ENCODE results near the gene IKZF3.
"Not testable (repeated sequence)": the region's sequence is repeated elsewhere in the genome, so short reads cannot be mapped to it uniquely, and the experiment has no call there.

The IKZF3 gene

GRCh38 chr17:39872751-39873150, 8.6 kb upstream of the IKZF3 start:
- Histone ChIP-seq H3K9me3 (ENCODE audit: control insufficient read depth, low read depth, low read length) (no peaks in the 10 kb centered on the region), H3K36me3 (ENCODE audit: control insufficient read depth, low read depth, low read length) (no peaks in the 10 kb centered on the region), H3K27me3 (ENCODE audit: control insufficient read depth, insufficient read depth, low read length) (no peaks in the 10 kb centered on the region), H3K27ac (ENCODE audit: low read length) (no peak overlapping the region), H3K4me1 (ENCODE audit: control insufficient read depth, low read depth, low read length) (no peaks in the 10 kb centered on the region), H3K9ac (ENCODE audit: low read length) (no peak overlapping the region), H3K4me3 (ENCODE audit: low read length) (no peak overlapping the region)

- no peak overlapping the region for H3K4me3 ChIP-seq (ENCODE audit: low read length)
- H3K4me1 ChIP-seq (ENCODE audit: control insufficient read depth, low read depth, low read length), result no peaks in the 10 kb centered on the region
- H3K27me3 ChIP-seq (ENCODE audit: control insufficient read depth, insufficient read depth, low read length), result peaks cover 9% of the 10 kb centered on the region
Observed at GRCh38 chr17:39871801-39872200, 7.7 kb upstream of the IKZF3 start.

GRCh38 chr17:39870776-39871175, 6.7 kb upstream of the IKZF3 start:
- Histone ChIP-seq H3K4me1 (ENCODE audit: control insufficient read depth, low read depth, low read length) (no peaks in the 10 kb centered on the region), H3K27me3 (ENCODE audit: control insufficient read depth, insufficient read depth, low read length) (peaks cover 20% of the 10 kb centered on the region), H3K36me3 (ENCODE audit: control insufficient read depth, low read depth, low read length) (no peaks in the 10 kb centered on the region), H3K9ac (ENCODE audit: low read length) (no peak overlapping the region), H3K4me3 (ENCODE audit: low read length) (no peak overlapping the region), H3K9me3 (ENCODE audit: control insufficient read depth, low read depth, low read length) (no peaks in the 10 kb centered on the region), H3K27ac (ENCODE audit: low read length) (no peak overlapping the region)

More at GRCh38 chr17:39871801-39872200, 7.7 kb upstream of the IKZF3 start:
- Histone ChIP-seq H3K9me3 (ENCODE audit: control insufficient read depth, low read depth, low read length) (no peaks in the 10 kb centered on the region), H3K27ac (ENCODE audit: low read length) (no peak overlapping the region), H3K36me3 (ENCODE audit: control insufficient read depth, low read depth, low read length) (no peaks in the 10 kb centered on the region), H3K9ac (ENCODE audit: low read length) (no peak overlapping the region)

- Histone ChIP-seq H3K36me3 (ENCODE audit: control insufficient read depth, low read depth, low read length) (no peaks in the 10 kb centered on the region), H3K9me3 (ENCODE audit: control insufficient read depth, low read depth, low read length) (no peaks in the 10 kb centered on the region), H3K27me3 (ENCODE audit: control insufficient read depth, insufficient read depth, low read length) (peaks cover 42% of the 10 kb centered on the region), H3K27ac (ENCODE audit: low read length) (no peak overlapping the region), H3K9ac (ENCODE audit: low read length) (no peak overlapping the region), H3K4me1 (ENCODE audit: control insufficient read depth, low read depth, low read length) (no peaks in the 10 kb centered on the region), H3K4me3 (ENCODE audit: low read length) (no peak overlapping the region)
Observed at GRCh38 chr17:39868554-39868942, 4.4 kb upstream of the IKZF3 start.

GRCh38 chr17:39867880-39868553, 3.9 kb upstream of the IKZF3 start, which contains the start of gene ZPBP2:
TSS of gene ZPBP2 (plus strand) at chr17:39868202. CDS start at chr17:39868355, 153 bp downstream.
- no peak within 1 kb of the TSS for H3K27ac ChIP-seq (ENCODE audit: low read length)
- no peak within 1 kb of the TSS for H3K4me3 ChIP-seq (ENCODE audit: low read length)
- peaks cover 47% of the 10 kb centered on the region for H3K27me3 ChIP-seq (ENCODE audit: control insufficient read depth, insufficient read depth, low read length)
- H3K4me1 ChIP-seq (ENCODE audit: control insufficient read depth, low read depth, low read length), result no peaks in the 10 kb centered on the region
- H3K9me3 ChIP-seq (ENCODE audit: control insufficient read depth, low read depth, low read length), result no peaks in the 10 kb centered on the region
- H3K9ac ChIP-seq (ENCODE audit: low read length), result no peak within 1 kb of the TSS
- no peaks in the 10 kb centered on the region for H3K36me3 ChIP-seq (ENCODE audit: control insufficient read depth, low read depth, low read length)

- Histone ChIP-seq H3K4me1 (ENCODE audit: control insufficient read depth, low read depth, low read length) (no peaks in the 10 kb centered on the region), H3K4me3 (ENCODE audit: low read length) (no peak overlapping the region), H3K9me3 (ENCODE audit: control insufficient read depth, low read depth, low read length) (no peaks in the 10 kb centered on the region), H3K27me3 (ENCODE audit: control insufficient read depth, insufficient read depth, low read length) (peaks cover 54% of the 10 kb centered on the region), H3K9ac (ENCODE audit: low read length) (no peak overlapping the region), H3K36me3 (ENCODE audit: control insufficient read depth, low read depth, low read length) (no peaks in the 10 kb centered on the region), H3K27ac (ENCODE audit: low read length) (no peak overlapping the region)
Observed at GRCh38 chr17:39867084-39867879, 3.2 kb upstream of the IKZF3 start.

GRCh38 chr17:39866013-39866730, 2.1 kb upstream of the IKZF3 start:
- H3K4me3 ChIP-seq (ENCODE audit: low read length), result no peak overlapping the region
- no peaks in the 10 kb centered on the region for H3K4me1 ChIP-seq (ENCODE audit: control insufficient read depth, low read depth, low read length)
- no peak overlapping the region for H3K27ac ChIP-seq (ENCODE audit: low read length)
- no peaks in the 10 kb centered on the region for H3K36me3 ChIP-seq (ENCODE audit: control insufficient read depth, low read depth, low read length)
- H3K9ac ChIP-seq (ENCODE audit: low read length), result no peak overlapping the region
- H3K9me3 ChIP-seq (ENCODE audit: control insufficient read depth, low read depth, low read length), result no peaks in the 10 kb centered on the region
- peaks cover 60% of the 10 kb centered on the region for H3K27me3 ChIP-seq (ENCODE audit: control insufficient read depth, insufficient read depth, low read length)

GRCh38 chr17:39863244-39863917, 731 bp downstream of the IKZF3 start:
- Histone ChIP-seq H3K9ac (ENCODE audit: low read length) (peak overlapping the region; percentile 28), H3K27ac (ENCODE audit: low read length) (no peak overlapping the region), H3K27me3 (ENCODE audit: control insufficient read depth, insufficient read depth, low read length) (peaks cover 64% of the 10 kb centered on the region)

GRCh38 chr17:39861235-39861634, 2.9 kb downstream of the IKZF3 start:
- Histone ChIP-seq H3K9ac (ENCODE audit: low read length) (no peak overlapping the region), H3K4me1 (ENCODE audit: control insufficient read depth, low read depth, low read length) (no peaks in the 10 kb centered on the region), H3K9me3 (ENCODE audit: control insufficient read depth, low read depth, low read length) (no peaks in the 10 kb centered on the region), H3K27ac (ENCODE audit: low read length) (no peak overlapping the region), H3K27me3 (ENCODE audit: control insufficient read depth, insufficient read depth, low read length) (peaks cover 49% of the 10 kb centered on the region), H3K4me3 (ENCODE audit: low read length) (no peak overlapping the region), H3K36me3 (ENCODE audit: control insufficient read depth, low read depth, low read length) (no peaks in the 10 kb centered on the region)

More at GRCh38 chr17:39863244-39863917, 731 bp downstream of the IKZF3 start:
- no peaks in the 10 kb centered on the region for H3K4me1 ChIP-seq (ENCODE audit: control insufficient read depth, low read depth, low read length)
- peak overlapping the region; percentile 22 for H3K4me3 ChIP-seq (ENCODE audit: low read length)
- H3K9me3 ChIP-seq (ENCODE audit: control insufficient read depth, low read depth, low read length), result no peaks in the 10 kb centered on the region
- H3K36me3 ChIP-seq (ENCODE audit: control insufficient read depth, low read depth, low read length), result no peaks in the 10 kb centered on the region

- not testable (repeated sequence) for H3K36me3 ChIP-seq (ENCODE audit: control insufficient read depth, low read depth, low read length); H3K27me3 ChIP-seq (ENCODE audit: control insufficient read depth, insufficient read depth, low read length); H3K9ac ChIP-seq (ENCODE audit: low read length); H3K27ac ChIP-seq (ENCODE audit: low read length); H3K4me3 ChIP-seq (ENCODE audit: low read length); H3K9me3 ChIP-seq (ENCODE audit: control insufficient read depth, low read depth, low read length); H3K4me1 ChIP-seq (ENCODE audit: control insufficient read depth, low read depth, low read length)
Observed at GRCh38 chr17:39855911-39856649, 8.0 kb downstream of the IKZF3 start.

Data from iPS-18a (cell line).